Left kidney (tissue), 8 donors: ENCODE results near the gene NFYB. TPM values are rescaled to one million over a fixed set of nuclear protein-coding genes. Genes with fewer than 3 reads are reported as not detected.
"Not testable (repeated sequence)": the region's sequence is repeated elsewhere in the genome, so short reads cannot be mapped to it uniquely, and the experiment has no call there.

Source experiments
- DNase-seq: peaks from one replicate; pipeline ENCODE4 v3.0.0-alpha.2; 2013
- long read RNA-seq, 8 donors: transcript quantifications; one replicate each; lab custom pipeline, GENCODE V29; 2026
- polyA plus RNA-seq: library from polyadenylated mRNA; unstranded; fragments of 120-200 nt; gene quantifications from one replicate; pipeline ENCODE4 v1.2.1, GENCODE V29; 2013; ENCODE audit not compliant: insufficient read length

NFYB gene
- polyA plus RNA-seq = 117 TPM
- long read RNA-seq, donor 1, transcript NFYB-201 (8 exons, 3,512 nt) = major isoform, 10 of 14 reads
- long read RNA-seq, donor 1, partial matches to known transcripts = 0 of 14 reads
- long read RNA-seq, donor 1, other reads (novel, unspliced or antisense) = 0 of 14 reads
- long read RNA-seq, donor 2, transcript NFYB-205 (8 exons, 1,727 nt) = minor isoform, 7 of 23 reads
- long read RNA-seq, donor 2, transcript NFYB-201 (8 exons, 3,512 nt) = major isoform, 16 of 23 reads
- long read RNA-seq, donor 2, partial matches to known transcripts = 0 of 23 reads
- long read RNA-seq, donor 2, other reads (novel, unspliced or antisense) = 0 of 23 reads
- long read RNA-seq, donor 3, transcript NFYB-201 (8 exons, 3,512 nt) = major isoform, 6 of 7 reads
- long read RNA-seq, donor 3, partial matches to known transcripts = 0 of 7 reads
- long read RNA-seq, donor 3, other reads (novel, unspliced or antisense) = 0 of 7 reads
- long read RNA-seq, donor 4, partial matches to known transcripts = 0 of 1 reads
- long read RNA-seq, donor 4, other reads (novel, unspliced or antisense) = 0 of 1 reads
- long read RNA-seq, donor 5, transcript NFYB-201 (8 exons, 3,512 nt) = major isoform, 20 of 41 reads
- long read RNA-seq, donor 5, transcript NFYB-205 (8 exons, 1,727 nt) = minor isoform, 16 of 41 reads
- long read RNA-seq, donor 5, partial matches to known transcripts = 0 of 41 reads
- long read RNA-seq, donor 5, other reads (novel, unspliced or antisense) = 5 of 41 reads
- long read RNA-seq, donor 6, transcript NFYB-201 (8 exons, 3,512 nt) = minor isoform, 7 of 15 reads
- long read RNA-seq, donor 6, transcript NFYB-205 (8 exons, 1,727 nt) = major isoform, 8 of 15 reads
- long read RNA-seq, donor 6, partial matches to known transcripts = 0 of 15 reads
- long read RNA-seq, donor 6, other reads (novel, unspliced or antisense) = 0 of 15 reads
- long read RNA-seq, donor 7, transcript NFYB-201 (8 exons, 3,512 nt) = major isoform, 20 of 28 reads
- long read RNA-seq, donor 7, partial matches to known transcripts = 0 of 28 reads
- long read RNA-seq, donor 7, other reads (novel, unspliced or antisense) = 5 of 28 reads
- long read RNA-seq, donor 8, transcript NFYB-201 (8 exons, 3,512 nt) = major isoform, 7 of 8 reads
- long read RNA-seq, donor 8, partial matches to known transcripts = 0 of 8 reads
- long read RNA-seq, donor 8, other reads (novel, unspliced or antisense) = 0 of 8 reads

GRCh38 chr12:104137902-104138796, at the start of gene NFYB:
Gene NFYB, minus strand, starts transcription at chr12:104138210. Its CDS starts 2,757 bp downstream, at chr12:104135453.
- peak; percentile 95 for DNase-seq

- DNase-seq = no peak
These were observed 49.6 kb upstream of the NFYB start for GRCh38 chr12:104187446-104188155.

- no peak for DNase-seq
These were observed 45.4 kb upstream of the NFYB start for GRCh38 chr12:104183443-104183842.

GRCh38 chr12:104182621-104183378, 44.8 kb upstream of the NFYB start:
- no peak for DNase-seq

GRCh38 chr12:104182144-104182543, 44.1 kb upstream of the NFYB start:
- DNase-seq = no peak

- DNase-seq = no peak
These were observed 43.3 kb upstream of the NFYB start for GRCh38 chr12:104181313-104181712.

GRCh38 chr12:104180374-104180773, 42.4 kb upstream of the NFYB start:
- no peak for DNase-seq

- no peak for DNase-seq
These were observed 39.9 kb upstream of the NFYB start for GRCh38 chr12:104177663-104178501.

- no peak for DNase-seq
These were observed 39.3 kb upstream of the NFYB start for GRCh38 chr12:104177336-104177662.

GRCh38 chr12:104175726-104176247, 37.8 kb upstream of the NFYB start:
- DNase-seq = no peak

GRCh38 chr12:104173804-104174203, 35.8 kb upstream of the NFYB start:
- not testable (repeated sequence) for DNase-seq

- no peak for DNase-seq
These were observed 34.5 kb upstream of the NFYB start for GRCh38 chr12:104172570-104172947.

GRCh38 chr12:104171785-104172569, 34.0 kb upstream of the NFYB start:
- no peak for DNase-seq

- no peak for DNase-seq
These were observed 30.6 kb upstream of the NFYB start for GRCh38 chr12:104168596-104168995.

GRCh38 chr12:104167519-104168458, 29.8 kb upstream of the NFYB start:
- DNase-seq = no peak

- no peak for DNase-seq
These were observed 28.5 kb upstream of the NFYB start for GRCh38 chr12:104166465-104166864.

GRCh38 chr12:104165801-104166200, 27.8 kb upstream of the NFYB start:
- no peak for DNase-seq
